Kidney (tissue), 14 donors: ENCODE results near the gene CLDN9. TPM values are rescaled to one million over a fixed set of nuclear protein-coding genes. Genes with fewer than 3 reads are reported as not detected.
A peak's percentile ranks its signal among the peaks of the same experiment; 100 is the strongest.

ENCODE experiments used
- DNase-seq, 5 donors: peaks; one replicate each; pipeline ENCODE4 v3.0.0-alpha.2; 2013 to 2020
- FAIRE-seq: peaks from 2 replicates; lab custom pipeline; 2012; peaks lifted over from hg19 to GRCh38; lab: Jason Lieb, UNC
- H3K27ac ChIP-seq, 2 donors: one replicate each; pipeline ENCODE4 v1.7.0; 2013; ENCODE audit warnings: low read depth in 2 of 2, low read length in 2 of 2, inconsistent platforms in 1 of 2
- H3K27me3 ChIP-seq: one replicate; pipeline ENCODE4 v1.7.1; 2013; ENCODE audit warnings: low read length, inconsistent platforms; ENCODE audit not compliant: control insufficient read depth, insufficient read depth
- H3K36me3 ChIP-seq, 3 donors: one replicate each; pipeline versions ENCODE4 v1.7.0 to v1.7.1; 2013; ENCODE audit warnings: low read length in 3 of 3, control low read depth in 1 of 3, inconsistent platforms in 1 of 3; ENCODE audit not compliant: insufficient read depth in 3 of 3, control insufficient read depth in 2 of 3
- H3K4me1 ChIP-seq, 3 donors: one replicate each; pipeline versions ENCODE4 v1.7.0 to v1.7.1; 2013; ENCODE audit warnings: low read length in 3 of 3, inconsistent platforms in 1 of 3, low read depth in 1 of 3; ENCODE audit not compliant: control insufficient read depth in 2 of 3, insufficient read depth in 2 of 3
- H3K4me3 ChIP-seq, 3 donors: one replicate each; pipeline versions ENCODE4 v1.7.0 to v1.8.1; 2013; ENCODE audit warnings: low read length in 3 of 3, control low read depth in 1 of 3, inconsistent platforms in 1 of 3
- H3K9ac ChIP-seq, 3 donors: one replicate each; pipeline versions ENCODE4 v1.7.0 to v1.7.1; 2013; ENCODE audit warnings: low read length in 3 of 3, control low read depth in 1 of 3, inconsistent platforms in 1 of 3
- H3K9me3 ChIP-seq, 3 donors: one replicate each; pipeline versions ENCODE4 v1.7.0 to v1.7.1; 2013; ENCODE audit warnings: low read length in 3 of 3, control low read depth in 1 of 3, inconsistent platforms in 1 of 3; ENCODE audit not compliant: control insufficient read depth in 2 of 3, insufficient read depth in 1 of 3
- CTCF ChIP-seq: IDR thresholded peaks from 3 replicates; pipeline ENCODE4 v1.5.1; 2012; ENCODE audit warnings: mild to moderate bottlenecking, moderate library complexity, borderline replicate concordance; ENCODE audit not compliant: insufficient read depth; ENCODE audit errors: extremely low read depth
- intact Hi-C: fragments of 100-400 bp; cut with DNase I; formaldehyde crosslinking; loops from one replicate; pipeline ENCODE4 v1.11.1; 2022
- polyA plus RNA-seq: library from polyadenylated mRNA; stranded (reverse); fragments of 350-450 nt; fragmentation: Illumina TruSeq; extraction: RNeasy Lipid Tissue Mini Kit (QIAGEN cat#74804); gene quantifications from one replicate; pipeline ENCODE4 v1.2.3, GENCODE V29; 2014; ENCODE audit warnings: low read depth, low replicate concordance; ENCODE audit not compliant: insufficient read depth
- total RNA-seq: library from RNA; stranded (reverse); fragmentation: NEBNext Ultra II Directional; extraction: Animal tissue kit (Norgen Biotek cat#: 25700); gene quantifications from one replicate; pipeline ENCODE4 v1.2.1, GENCODE V29; 2021
- donor health status: control.
- donor health status: control.
- donor health status: control.
- donor health status: control.
- donor health status: control.
- donor health status: DM: yes; HTN: yes; CAD: no.
- donor health status: Normal renal cell carcinoma (clear cell type).

CLDN9 gene
- total and polyA plus RNA-seq, 2 donors from 2014 or later, result 0.60 TPM; not detected in 1

GRCh38 chr16:3008690-3009037, 4.1 kb upstream of the CLDN9 start:
- Histone ChIP-seq H3K9ac (no peak overlapping the region), H3K4me3 (no peak overlapping the region), H3K4me1 (peaks cover 0 to 3% (median 0%) of the 10 kb centered on the region in 3 donors), H3K27me3 (peaks cover 5% of the 10 kb centered on the region), H3K36me3 (no peaks in the 10 kb centered on the region), H3K9me3 (no peaks in the 10 kb centered on the region), H3K27ac (no peak overlapping the region)
- intact Hi-C loops, result no loop called here
- TF ChIP-seq CTCF, result no peak
- FAIRE-seq (no peak), DNase-seq (no peak)

GRCh38 chr16:3009568-3010390, 2.9 kb upstream of the CLDN9 start:
- no peaks in the 10 kb centered on the region for H3K36me3 ChIP-seq
- TF ChIP-seq CTCF, result no peak
- H3K9ac ChIP-seq, result peak overlapping the region in 1 of 3 donors; percentile 19
- peaks cover 5% of the 10 kb centered on the region for H3K27me3 ChIP-seq
- FAIRE-seq (no peak), DNase-seq (peak; percentile 88 to 95 (median 93))
- H3K4me3 ChIP-seq, result no peak overlapping the region
- no peaks in the 10 kb centered on the region for H3K9me3 ChIP-seq
- intact Hi-C loops, result no loop called here
- peak overlapping the region in 1 of 2 donors; percentile 74 for H3K27ac ChIP-seq
- H3K4me1 ChIP-seq, result peaks cover 0 to 3% (median 0%) of the 10 kb centered on the region in 3 donors

GRCh38 chr16:3010510-3010909, 2.2 kb upstream of the CLDN9 start:
- FAIRE-seq, result no peak
- no peaks in the 10 kb centered on the region for H3K9me3 ChIP-seq
- H3K36me3 ChIP-seq, result no peaks in the 10 kb centered on the region
- peak overlapping the region in 1 of 2 donors; percentile 74 for H3K27ac ChIP-seq
- peaks cover 0 to 3% (median 0%) of the 10 kb centered on the region in 3 donors for H3K4me1 ChIP-seq
- intact Hi-C loops, result no loop called here
- TF ChIP-seq CTCF, result no peak
- no peak overlapping the region for H3K9ac ChIP-seq
- DNase-seq, result no peak
- H3K27me3 ChIP-seq, result peaks cover 5% of the 10 kb centered on the region
- H3K4me3 ChIP-seq, result no peak overlapping the region
